ENCODE results near the gene CKM.

- TF ChIP-seq POLR2AphosphoS5 (IDR thresholded peaks at IDR 0.05; ENCODE audit: low read depth, low read length) (no peak), POLR2A (IDR thresholded peaks at IDR 0.05; ENCODE audit: low read depth, low read length) (no peak), TAF1 (IDR thresholded peaks at IDR 0.05; ENCODE audit: borderline replicate concordance, low read depth, low read length) (no peak)
These were observed 29.4 kb upstream of the CKM start for GRCh38 chr19:45352062-45352461.

Measured in GM12892 (cell line).